ENCODE measurements around the gene FAM20A.

Gene FAM20A

DNA sequence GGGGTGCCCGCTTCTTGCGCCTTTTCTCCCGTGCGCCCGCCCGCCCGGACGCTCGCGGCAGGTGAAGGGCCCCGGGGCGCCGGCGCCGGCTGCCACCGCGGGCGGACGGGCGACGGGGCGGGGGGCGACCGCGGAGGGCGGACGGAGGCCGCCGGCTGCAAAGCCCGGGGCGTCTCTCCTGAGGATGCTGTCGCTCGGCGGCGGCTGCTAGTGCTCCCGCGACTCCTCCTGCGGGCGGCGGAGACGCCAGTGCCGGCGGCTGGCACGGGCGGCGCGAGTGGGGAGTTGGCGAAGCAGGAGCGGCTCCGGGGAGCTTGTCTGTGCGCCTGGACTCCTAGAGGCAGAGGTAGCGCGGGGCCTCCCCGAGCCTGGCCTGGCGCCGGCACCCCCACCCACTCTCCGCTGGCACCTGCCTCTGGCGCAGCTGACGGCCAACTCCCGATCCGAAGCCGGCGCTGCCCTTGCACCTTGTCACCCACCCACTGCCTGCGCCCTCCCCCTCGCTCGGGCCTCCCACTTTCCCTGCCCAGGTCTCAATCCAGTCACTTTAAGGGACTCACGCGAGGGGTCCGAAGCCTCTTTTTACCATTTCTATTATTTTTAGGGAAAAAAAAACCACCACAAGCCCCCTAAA lies at the start of gene FAM20A:
Gene FAM20A, minus strand, starts transcription at position 437 of the 634 bp plus-strand sequence. CDS start 701 bp downstream, outside the sequence.
- DNase-seq, result peak; percentile 36

DNA sequence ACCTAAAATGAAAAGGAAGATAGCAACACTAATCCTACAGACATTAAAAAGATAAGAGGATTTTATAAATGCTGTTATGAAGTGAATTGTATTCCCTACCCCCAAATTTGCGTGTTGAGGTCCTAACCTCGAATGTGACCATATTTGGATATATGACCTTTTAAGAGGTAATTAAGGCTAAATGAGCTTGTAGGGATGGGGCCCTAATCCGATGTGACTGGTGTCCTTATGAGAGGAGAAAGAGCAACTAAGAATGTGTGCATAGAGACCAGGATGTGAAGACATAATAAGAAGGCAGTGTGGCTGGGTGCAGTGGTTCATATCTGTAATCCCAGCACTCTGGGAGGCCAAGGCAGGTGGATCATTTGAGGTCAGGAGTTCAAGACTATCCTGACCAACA lies 48.2 kb upstream of the FAM20A start:
- DNase-seq, result no peak

DNA sequence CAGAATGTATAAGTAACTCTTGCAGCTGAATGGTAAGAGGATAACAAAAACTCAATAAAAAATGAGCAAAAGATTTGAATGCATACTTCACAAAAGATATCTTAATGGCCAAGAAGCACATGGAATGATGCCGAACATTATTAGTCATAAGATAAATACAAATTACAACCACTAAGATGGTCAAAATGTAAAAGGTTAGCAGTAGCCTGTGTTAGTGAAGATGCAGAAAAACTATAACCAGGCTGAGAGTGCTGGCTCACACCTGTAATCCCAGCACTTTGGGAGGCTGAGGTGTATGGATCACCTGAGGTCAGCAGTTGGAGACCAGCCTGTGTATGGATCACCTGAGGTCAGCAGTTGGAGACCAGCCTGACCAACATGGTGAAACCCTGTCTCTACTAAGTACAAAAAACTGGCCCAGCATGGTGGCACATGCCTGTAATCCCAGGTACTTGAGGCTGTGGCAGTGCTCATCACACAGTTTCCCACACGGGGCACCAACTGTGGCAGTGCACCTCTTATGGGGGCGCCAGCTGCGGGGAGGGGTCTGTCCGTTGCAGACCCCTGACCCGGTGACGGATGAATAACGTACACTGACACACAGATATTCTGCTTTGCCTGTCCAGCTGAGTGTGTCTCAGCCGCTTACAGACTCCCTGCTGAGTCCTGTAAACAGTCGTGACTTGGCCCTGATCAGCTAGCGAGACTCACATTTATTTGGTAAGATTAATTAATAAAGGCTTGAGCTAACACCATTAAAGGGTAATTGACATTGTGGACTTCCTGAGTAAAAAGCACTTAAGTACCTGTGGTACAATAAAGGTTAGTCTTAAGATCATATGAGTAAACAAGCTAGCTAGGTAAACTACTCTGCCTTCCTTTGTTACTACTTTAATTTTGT lies 45.7 kb upstream of the FAM20A start:
- DNase-seq, result no peak

DNA sequence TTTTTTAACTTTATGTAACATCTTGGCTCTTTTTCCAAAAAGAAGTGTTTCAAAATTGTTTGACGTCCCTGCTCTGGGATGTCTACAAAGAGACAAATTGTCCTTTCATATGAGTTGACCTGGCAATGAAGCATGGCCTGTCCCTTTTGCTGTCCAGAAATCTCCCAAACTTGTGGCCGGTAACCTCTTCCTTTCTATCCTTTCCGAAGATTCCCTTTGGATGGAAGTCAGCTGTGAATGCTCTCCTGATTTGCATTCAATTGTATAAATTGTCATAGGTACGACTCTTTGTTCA lies 40.9 kb upstream of the FAM20A start:
- no peak for DNase-seq

DNA sequence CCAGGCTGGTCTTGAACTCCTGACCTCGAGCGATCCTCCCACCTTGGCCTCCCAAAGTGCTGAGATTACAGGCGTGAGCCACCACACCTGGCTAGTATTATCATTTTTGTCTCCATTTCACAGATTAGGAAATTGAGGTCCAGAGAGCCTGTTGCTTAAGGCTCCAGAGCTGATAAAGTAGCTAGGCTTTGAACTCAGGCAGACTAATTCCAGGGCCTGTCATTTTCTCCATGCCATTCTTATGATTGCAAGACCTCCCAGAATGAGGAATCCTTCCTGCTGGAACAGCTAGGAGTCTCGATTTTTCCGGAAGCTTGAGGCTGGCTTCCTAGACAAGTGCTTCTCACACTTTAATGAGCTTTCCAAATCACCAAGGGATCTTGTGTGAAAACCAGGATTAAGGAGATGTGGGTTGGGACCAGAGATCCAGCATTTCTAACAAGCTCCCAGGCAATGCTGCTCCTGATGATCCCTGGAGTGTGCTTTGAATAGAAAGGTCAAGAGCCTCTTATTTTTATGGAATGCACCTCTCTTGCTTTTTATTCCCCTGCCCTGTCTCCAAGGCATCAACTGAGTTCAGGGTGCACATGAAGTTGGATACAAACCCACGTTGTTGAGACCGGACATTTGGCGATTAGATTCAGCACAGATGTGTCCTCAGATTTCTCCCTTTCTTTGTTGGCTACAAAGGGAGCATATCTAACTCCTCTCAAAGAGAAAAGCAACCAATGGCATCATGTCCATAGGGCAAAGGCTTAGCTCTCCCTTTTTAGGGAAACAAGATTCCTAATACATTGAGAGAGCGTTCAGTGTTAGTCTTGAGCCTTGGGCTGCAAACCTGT lies 40.3 kb upstream of the FAM20A start:
- DNase-seq, result no peak

DNA sequence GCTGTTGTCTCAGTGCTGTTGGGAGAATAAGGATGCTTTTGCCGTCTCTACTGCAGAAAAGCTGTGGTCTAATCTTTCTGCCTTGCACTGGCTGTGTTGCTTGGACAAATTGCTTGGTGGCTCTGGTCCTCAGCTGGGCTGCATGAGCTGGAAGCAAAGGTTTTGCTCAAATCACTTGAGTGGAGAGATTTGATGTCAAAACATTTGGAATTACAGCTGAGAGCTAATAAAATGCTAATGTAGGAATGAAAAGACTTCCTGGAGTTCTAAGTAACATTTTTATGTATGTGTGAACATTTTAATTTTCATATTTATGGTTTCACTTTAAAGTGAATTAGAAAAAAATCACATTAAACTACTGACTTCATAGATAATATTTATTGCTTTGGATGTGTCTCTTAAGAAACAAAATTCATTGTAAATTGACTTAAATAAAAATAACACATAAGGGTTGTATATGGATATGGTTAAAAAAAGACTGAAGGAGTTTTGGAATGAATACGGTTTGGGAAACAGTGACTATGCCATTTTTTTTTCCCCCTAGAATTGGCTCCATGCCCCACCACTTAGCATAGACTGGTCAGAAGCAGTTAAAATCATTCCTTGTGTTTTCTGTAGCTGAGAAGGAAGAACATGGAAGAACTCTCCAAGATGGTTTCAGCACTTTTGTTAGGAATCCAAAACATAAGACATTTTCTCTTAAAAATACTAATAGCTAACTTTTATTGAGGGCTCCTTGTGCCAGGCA lies 39.2 kb upstream of the FAM20A start:
- no peak for DNase-seq

DNA sequence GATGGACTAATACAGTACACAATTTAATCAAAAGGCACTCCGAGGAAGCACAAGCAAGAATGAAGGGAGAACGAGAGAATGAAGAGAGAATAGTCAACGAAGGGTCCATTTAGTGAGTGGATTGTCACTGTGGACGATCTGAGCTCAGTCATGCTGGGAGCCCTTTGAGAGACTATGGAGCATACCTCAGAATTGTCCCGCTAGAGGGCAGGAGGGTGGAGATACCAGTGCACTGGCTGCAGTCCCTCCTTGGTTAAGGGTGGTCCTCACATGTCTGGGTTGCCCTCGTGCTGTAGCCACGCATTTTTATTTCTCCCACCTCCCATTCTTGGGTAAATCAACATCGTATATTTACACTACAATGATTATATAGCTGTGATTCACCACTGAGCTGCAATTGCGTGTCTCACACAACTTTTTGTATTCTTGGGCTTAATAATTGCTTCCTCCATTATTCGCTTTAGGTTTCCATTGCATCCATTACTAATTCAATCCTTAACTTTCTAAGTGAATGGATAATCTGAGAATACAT lies 33.2 kb upstream of the FAM20A start:
- no peak for DNase-seq

DNA sequence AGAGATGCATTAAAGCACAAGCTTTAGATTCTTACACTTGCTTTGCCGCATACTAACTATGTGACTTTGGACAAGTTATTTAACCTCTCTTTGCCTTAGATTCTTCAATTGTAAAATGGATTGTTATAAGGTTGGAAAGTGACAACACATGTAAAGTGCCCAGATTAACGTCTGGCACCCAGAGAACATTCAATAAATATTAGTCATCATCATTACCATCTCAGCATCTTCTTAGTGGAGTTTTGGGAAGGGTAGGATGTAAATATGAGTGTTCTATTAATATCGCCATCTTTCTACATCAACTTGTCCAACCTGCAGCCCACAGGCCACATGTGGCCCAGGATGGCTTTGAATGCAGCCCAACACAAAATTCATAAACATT lies 27.4 kb upstream of the FAM20A start:
- no peak for DNase-seq

DNA sequence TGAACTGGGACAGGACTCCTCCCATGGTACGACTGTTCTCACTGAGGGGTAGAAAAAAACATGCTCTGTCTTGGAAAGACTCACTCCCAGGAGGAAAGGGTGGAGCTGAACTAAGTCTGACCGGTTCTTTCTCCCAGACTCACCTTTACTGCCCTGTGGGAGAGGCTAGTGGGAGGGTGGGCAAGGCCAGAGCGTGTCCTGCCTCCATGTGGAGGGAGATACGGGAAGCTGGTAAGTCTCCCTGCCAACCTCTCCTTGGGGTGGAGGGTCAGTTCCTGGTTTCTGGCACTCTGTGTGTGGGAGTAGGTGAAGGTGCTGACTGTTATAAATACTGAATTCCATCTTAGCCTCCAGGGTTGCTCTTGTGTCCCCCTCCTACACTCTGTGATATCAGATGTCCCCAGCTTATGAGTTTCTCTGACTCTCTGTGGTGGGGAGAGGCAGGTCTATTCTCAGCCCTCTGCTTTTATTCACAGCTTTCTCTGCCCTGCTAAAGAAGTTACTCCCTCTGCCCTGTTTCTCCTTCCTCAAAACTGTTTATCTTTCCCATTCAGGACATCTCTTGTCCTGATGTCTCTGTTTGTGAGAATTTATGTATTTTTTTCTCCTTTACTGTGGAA lies 26.9 kb upstream of the FAM20A start:
- no peak for DNase-seq

DNA sequence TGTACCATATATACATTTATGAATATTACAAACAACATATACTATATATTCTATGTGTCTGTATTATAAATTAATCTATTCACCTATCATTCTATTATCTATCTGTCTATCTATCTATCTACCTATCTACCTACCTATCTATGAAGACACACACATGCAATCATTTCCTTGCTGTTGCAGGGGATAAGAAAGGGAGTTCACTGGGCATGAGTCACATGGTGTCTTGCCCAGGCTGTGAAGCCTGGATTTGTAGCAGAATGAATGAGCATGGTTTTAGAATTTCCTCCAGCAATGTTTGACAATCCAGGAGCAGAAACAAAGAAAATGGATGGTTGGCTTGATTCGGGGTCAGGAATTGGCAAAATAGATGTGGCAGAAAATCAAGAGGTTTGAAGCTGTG lies 23.2 kb upstream of the FAM20A start:
- DNase-seq, result no peak

DNA sequence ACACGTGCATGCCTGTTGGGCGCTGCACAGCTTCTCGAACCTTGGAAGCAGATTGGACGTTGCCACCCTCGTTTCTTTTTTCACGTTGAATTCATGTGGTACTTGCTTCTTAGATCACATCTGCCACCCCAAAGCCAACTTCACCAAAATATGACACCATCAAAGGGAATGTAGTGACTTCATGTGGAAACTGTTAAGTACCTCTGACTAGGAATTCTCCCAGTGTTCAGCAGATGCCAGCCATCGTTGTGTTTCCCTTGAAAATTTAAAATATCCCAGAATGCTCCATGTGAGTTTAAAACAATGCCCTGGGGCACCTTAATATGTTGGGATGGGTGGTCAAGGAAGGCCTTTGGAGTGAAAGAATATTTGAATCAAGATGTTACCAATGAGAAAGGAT lies 22.6 kb upstream of the FAM20A start:
- DNase-seq, result no peak

DNA sequence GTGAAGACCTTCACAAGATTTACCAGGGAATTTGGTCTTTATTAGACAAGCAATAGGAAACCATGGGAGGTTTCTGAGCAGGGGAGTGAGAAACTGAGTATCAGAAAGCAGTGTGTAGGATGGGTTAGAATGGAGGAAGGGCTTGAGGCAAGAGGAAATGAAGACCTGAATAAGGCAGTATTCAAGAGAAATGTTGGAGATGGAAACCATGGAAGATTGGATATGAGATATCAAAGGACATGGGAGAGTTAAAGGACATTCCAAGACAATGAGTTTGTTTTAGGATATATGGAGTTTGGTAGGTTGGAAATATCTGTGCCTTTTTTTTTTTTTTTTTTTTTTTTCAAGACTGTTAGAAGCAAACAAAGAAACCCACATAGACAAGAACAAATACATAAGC lies 21.3 kb upstream of the FAM20A start:
- DNase-seq, result no peak

DNA sequence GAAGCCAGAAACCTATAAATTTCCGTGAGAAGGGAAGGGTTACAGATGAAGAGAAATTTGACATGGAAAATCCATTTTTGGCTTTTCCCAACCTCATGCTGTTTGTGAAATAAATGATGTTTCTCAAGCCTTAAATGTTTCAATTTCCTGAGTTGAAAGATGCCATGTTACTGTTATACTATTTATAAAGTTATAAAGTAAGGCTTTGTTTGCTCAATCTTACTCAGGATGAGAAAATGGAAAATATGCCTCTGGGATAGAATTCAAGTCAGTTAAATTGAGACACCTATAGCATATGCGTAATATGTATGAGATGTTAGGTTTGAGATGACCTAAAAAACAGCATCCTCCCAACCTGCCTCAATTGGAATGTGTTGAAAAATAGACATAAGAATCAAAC lies 19.9 kb upstream of the FAM20A start:
- no peak for DNase-seq

DNA sequence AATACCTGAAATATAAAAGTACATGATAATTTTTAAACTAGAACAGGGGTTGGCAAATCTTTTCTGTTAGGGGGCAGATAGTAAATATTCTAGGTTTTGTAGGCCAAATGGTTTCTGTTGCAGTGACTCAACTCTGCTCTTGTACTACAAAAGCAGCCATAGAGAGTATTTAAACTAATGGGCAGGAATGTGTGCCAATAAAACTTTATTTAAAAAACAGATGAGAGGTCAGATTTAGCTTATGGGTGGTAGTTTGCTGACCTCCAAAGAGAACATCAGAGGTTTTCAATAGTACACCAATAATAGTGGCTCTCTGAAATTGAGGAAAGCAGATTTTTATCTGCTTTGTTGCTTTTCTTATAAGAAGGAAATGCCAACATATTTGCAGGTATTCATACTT lies 15.2 kb upstream of the FAM20A start:
- no peak for DNase-seq

DNA sequence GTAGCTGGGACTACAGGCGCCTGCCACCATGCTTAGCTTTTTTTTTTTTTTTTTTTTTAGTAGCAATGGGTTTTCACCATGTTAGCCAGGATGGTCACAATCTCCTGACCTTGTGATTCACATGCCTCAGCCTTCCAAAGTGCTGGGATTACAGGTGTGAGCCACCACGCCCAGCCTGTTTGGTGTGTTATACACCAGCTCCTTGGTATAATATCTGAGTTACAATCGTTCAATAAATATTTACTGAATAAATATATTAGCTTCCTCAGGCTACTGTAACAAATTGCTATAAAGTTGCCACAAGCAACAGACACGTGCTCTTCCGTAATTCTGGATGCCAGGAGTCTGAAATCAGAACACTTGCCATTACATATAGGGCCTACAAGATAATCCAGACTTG lies 13.6 kb upstream of the FAM20A start:
- no peak for DNase-seq

DNA sequence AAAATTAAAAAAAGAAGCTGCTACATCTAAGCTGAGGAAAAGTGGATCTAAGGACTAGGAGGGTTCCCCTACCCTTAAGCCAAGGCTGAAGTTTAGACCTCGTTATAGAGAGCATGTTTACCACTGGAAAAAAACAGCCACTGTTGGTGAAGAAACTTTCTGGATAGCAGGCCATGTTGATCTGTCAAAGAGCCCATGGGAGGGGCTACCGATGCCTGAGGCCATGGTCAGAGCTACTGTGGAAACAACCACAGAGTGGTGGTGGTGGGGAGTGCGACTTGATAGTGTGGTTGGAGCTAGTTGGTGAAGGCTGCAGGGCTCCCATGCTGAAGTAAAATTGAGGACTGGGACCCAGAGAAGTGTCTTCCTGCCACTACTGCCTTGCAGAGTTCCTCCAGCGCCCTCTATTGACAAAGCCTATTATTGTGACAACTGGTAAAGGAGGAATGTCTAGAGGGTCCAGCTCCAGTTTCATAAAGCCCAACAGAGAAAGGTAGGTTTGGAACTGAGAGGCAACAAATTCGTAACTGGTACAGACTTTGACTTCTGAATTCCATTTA lies 12.7 kb upstream of the FAM20A start:
- DNase-seq, result peak; percentile 22

DNA sequence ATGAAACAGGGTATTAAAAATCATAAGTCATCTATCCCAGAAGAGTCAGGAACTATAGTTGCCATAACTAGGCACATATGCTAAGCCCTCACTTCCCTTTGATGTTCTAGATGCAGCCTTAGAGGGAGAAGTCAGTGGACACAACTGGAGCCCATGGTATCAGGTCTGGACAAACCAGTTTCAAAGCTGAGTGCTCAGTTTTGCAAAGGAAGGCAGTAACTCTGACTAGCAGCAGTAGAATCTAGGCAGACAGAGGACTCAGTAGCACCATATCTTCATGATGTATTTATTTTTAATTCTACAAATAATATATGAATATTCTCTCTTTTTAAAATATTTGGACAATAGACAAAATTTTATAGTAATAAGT lies 11.7 kb upstream of the FAM20A start:
- no peak for DNase-seq

DNA sequence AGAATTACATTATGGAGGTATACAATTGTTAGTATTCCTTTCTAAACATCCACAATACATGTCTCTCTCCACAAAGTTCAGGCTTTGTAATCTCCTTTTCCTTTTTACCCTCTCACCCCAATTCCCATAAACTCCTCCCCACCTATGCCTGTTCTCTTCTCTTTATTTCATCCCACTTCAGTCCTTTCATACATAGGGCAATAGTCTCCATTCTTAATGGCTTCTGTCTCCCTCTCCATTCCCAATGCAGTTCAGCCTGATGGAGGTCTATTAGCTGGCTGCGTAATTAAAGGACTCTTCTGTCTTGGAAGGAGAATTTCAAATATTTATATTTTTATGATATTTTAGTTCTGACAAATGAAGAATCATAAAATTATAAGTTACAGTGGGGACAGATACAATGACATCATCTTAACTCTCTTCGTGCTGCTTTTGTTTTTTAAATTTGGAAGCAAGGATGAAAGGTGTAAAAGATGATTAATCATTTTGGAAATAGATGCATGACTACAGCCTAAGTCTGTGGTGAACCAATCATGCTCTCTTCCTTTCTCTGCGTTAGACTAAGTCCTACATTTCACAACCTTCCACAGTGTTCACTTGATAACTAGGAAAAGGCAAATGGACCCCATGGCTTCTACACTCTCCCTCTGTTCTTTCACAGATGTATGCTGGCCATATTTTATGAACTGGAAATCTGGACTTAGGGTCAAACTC lies 11.2 kb upstream of the FAM20A start:
- no peak for DNase-seq

DNA sequence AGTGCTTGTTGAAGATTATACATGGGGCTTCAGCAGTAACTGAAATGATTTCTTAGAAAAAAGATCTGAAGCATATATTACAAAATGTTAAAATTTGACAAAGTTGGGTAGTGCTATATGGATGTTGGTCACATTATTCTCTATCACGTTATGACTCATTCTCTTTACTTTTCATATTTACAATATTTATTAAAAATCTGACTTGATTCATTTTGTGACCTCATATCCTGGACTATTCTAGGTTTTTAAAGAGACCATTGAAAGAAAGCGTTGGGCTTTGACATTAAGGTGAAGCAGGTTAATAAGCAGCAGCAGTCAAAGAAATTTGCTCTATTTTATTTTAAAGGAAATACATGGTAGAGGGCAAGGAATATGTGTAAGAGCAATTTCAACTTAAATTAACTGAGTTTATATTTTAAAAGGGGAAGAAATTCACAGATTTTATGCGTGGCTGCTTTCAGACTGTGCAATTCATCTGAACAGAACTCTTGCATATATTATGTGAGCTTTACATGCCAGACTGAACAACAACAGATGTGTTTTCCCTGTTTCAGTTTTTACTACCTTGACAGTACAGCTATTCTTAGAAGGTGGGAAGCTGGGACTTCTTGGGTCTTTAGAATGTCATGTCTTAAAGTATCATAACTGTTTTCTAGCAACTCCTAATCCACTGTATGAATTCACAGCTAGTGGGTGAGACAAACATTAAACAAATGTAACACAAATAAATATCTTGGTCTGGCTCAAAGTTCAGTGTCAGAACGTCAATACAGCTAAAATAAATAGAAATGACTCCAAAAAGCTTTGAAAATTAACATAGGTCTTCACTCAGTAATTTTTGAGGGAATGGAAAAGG lies 10.4 kb upstream of the FAM20A start:
- DNase-seq, result no peak

DNA sequence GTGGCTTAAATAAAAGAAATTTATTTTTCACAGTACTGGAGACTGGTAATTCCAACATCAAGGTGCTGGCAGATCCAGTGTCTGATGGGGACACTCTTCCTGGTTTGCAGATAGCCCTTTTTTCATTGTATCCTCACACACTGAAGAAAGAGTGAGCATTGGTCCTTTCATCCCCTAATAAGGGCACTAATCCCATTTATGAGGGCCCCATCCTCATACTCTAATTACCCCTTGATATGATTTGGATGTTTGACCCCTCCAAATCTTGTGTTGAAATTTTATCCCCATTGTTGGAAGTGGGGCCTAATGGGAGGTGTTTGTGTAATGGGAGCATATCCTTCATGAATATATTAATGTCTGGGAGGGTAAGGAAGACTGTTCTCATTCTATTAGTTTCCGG lies 9.4 kb upstream of the FAM20A start:
- no peak for DNase-seq
